Neural cell (in vitro differentiated cells): ENCODE results near the gene FLOT1. TPM values are rescaled to one million over a fixed set of nuclear protein-coding genes. Genes with fewer than 3 reads are reported as not detected.
A peak's percentile ranks its signal among the peaks of the same experiment; 100 is the strongest.

Experiments used
- H2AFZ ChIP-seq: fragments of 200-600, 300-800 bp; sonication (generic), shearing (Covaris generic); 2 replicates; pipeline ENCODE4 v1.6.0; 2014; ENCODE audit warnings: low read depth, mild to moderate bottlenecking, antibody characterized with exemption, low read length, moderate library complexity
- H3F3A ChIP-seq: fragments of 200-600 bp; shearing (Covaris generic); 2 replicates; pipeline ENCODE4 v1.6.1; 2016; ENCODE audit warnings: mild to moderate bottlenecking, moderate library complexity, mixed read lengths, antibody characterized with exemption, low read length; ENCODE audit not compliant: insufficient read depth, poor library complexity, severe bottlenecking
- H3K27ac ChIP-seq: fragments of 200-600, 300-800 bp; sonication (generic), shearing (Covaris generic); 2 replicates; pipeline ENCODE4 v1.5.1; 2014; ENCODE audit warnings: mild to moderate bottlenecking, low read length, moderate library complexity
- H3K27me3 ChIP-seq: fragments of 300-800, 200-600 bp; sonication (generic), shearing (Covaris generic); 2 replicates; pipeline ENCODE4 v1.6.0; 2014; ENCODE audit warnings: mild to moderate bottlenecking, low read depth, low read length, moderate library complexity; ENCODE audit not compliant: insufficient read depth
- H3K36me3 ChIP-seq: fragments of 300-800, 200-600 bp; sonication (generic), shearing (Covaris generic); 2 replicates; pipeline ENCODE4 v1.5.1; 2014; ENCODE audit warnings: mild to moderate bottlenecking, antibody characterized with exemption, low read length, moderate library complexity; ENCODE audit not compliant: insufficient read depth
- H3K4me2 ChIP-seq: fragments of 300-800, 200-600 bp; sonication (generic), shearing (Covaris generic); 2 replicates; pipeline ENCODE4 v1.6.0; 2014; ENCODE audit warnings: mild to moderate bottlenecking, low read length
- H3K4me3 ChIP-seq: fragments of 300-800, 200-600 bp; sonication (generic), shearing (Covaris generic); 2 replicates; pipeline ENCODE4 v1.5.1; 2014; ENCODE audit warnings: mild to moderate bottlenecking, low read length, moderate library complexity
- H3K79me2 ChIP-seq: fragments of 200-600 bp; shearing (Covaris generic); replicated peaks from 2 replicates; pipeline ENCODE4 v1.6.0; 2014; ENCODE audit warnings: mild to moderate bottlenecking, low read length, moderate library complexity; ENCODE audit not compliant: insufficient read depth
- H3K9ac ChIP-seq: fragments of 300-800, 200-600 bp; sonication (generic), shearing (Covaris generic); 2 replicates; pipeline ENCODE4 v1.6.1; 2016; ENCODE audit warnings: mild to moderate bottlenecking, low read length, mixed read lengths
- H3K9me2 ChIP-seq: fragments of 200-600 bp; shearing (Covaris generic); 2 replicates; pipeline ENCODE4 v1.6.1; 2016; ENCODE audit warnings: mild to moderate bottlenecking, low read length, mixed read lengths; ENCODE audit not compliant: insufficient read depth
- H3K9me3 ChIP-seq: fragments of 200-600, 300-800 bp; sonication (generic), shearing (Covaris generic); 2 replicates; pipeline ENCODE4 v1.6.1; 2016; ENCODE audit warnings: mild to moderate bottlenecking, mixed run types, low read length, moderate library complexity, mixed read lengths
- H4K20me1 ChIP-seq: fragments of 200-600 bp; shearing (Covaris generic); 2 replicates; pipeline ENCODE4 v1.6.1; 2016; ENCODE audit warnings: mild to moderate bottlenecking, mixed run types; ENCODE audit not compliant: insufficient read depth
- EP300 ChIP-seq: fragments of 450-650 bp; conservative IDR thresholded peaks from 2 replicates; pipeline ENCODE4 v1.6.1; 2014; ENCODE audit warnings: antibody characterized with exemption, mild to moderate bottlenecking, moderate library complexity; ENCODE audit not compliant: poor library complexity, severe bottlenecking
- EZH2 ChIP-seq: fragments of 200-600, 300-800 bp; shearing (Covaris generic), sonication (generic); IDR thresholded peaks from 2 replicates; pipeline ENCODE4 v1.6.1; 2014; ENCODE audit warnings: antibody characterized with exemption, low read length, borderline replicate concordance, mild to moderate bottlenecking; ENCODE audit not compliant: insufficient read depth, poor library complexity, severe bottlenecking
- MXI1 ChIP-seq: fragments of 450-650 bp; conservative IDR thresholded peaks from 2 replicates; pipeline ENCODE4 v1.6.1; 2014; ENCODE audit warnings: antibody characterized with exemption, mild to moderate bottlenecking; ENCODE audit not compliant: poor library complexity, severe bottlenecking
- POLR2AphosphoS5 ChIP-seq: IDR thresholded peaks from 2 replicates; pipeline ENCODE4 v1.6.1; 2012
- RAD21 ChIP-seq: fragments of 450-650 bp; conservative IDR thresholded peaks from 2 replicates; pipeline ENCODE4 v1.6.1; 2014; ENCODE audit warnings: antibody characterized with exemption, mild to moderate bottlenecking, moderate library complexity
- SMC3 ChIP-seq: fragments of 450-650 bp; conservative IDR thresholded peaks from 2 replicates; pipeline ENCODE4 v1.6.1; 2014; ENCODE audit warnings: antibody characterized with exemption, mild to moderate bottlenecking, moderate library complexity; ENCODE audit not compliant: poor library complexity
- TAF1 ChIP-seq: IDR thresholded peaks from 2 replicates; pipeline ENCODE4 v1.6.1; 2012; ENCODE audit warnings: low read depth
- polyA plus RNA-seq: library from polyadenylated mRNA; depleted of rRNA; stranded (reverse); fragments of >200 nt; gene quantifications from 2 replicates; pipeline ENCODE4 v1.2.3, GENCODE V29; 2014
- TF ChIP-seq, protein P1 (sequence below): fragments of 450-650 bp; IDR thresholded peaks from 2 replicates; pipeline ENCODE4 v1.5.1; 2014; ENCODE audit warnings: antibody characterized with exemption, mild to moderate bottlenecking, moderate library complexity; ENCODE audit not compliant: poor library complexity, severe bottlenecking
- TF ChIP-seq, protein P2 (sequence below): IDR thresholded peaks from 2 replicates; pipeline ENCODE4 v1.6.1; 2012; ENCODE audit warnings: borderline replicate concordance

Gene FLOT1
- polyA plus RNA-seq, 1 donor from 2014 or later: 72.7 TPM

DNA sequence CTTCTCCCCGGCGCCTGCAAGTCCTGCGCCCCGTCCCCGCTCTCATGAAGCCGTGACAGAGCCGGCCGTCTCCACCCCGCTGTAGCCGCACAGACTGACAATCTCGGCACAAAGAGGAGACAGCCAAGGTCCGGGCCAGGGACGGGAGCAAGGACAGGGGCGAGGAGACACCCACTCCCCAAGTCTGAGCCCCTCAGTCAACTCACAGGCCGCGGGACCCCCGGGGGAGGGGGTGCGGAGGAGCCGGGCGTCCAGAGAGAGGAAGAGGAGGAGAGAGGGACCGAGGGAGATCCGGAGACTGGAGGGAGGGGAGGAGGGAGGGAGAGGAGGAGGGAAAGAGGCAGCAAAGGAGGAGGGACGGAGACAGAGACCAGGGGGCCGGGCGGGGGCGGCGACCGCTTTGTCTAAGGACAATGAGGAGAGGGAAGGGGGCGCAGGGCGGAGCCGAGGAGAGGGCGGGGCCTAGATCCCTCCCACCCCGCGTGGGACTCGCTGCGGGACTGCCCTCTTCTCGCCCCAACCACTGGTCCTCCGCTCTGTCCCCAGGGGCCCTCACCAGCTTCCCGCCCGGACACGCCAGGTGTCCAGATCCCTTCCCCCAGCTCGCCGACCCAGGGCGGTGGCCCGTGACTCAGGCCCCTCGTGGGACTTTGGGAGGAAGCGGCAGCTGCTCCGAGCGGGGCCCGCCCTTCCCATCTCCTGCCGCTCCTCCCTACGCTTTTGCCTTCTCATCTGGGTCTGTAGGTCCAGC is 55.4 kb downstream of the FLOT1 start:
- H3K27me3 ChIP-seq: no peaks in the 10 kb centered on the region
- H3K4me2 ChIP-seq: peak overlapping the region; percentile 95
- H3K9me2 ChIP-seq: no peaks in the 10 kb centered on the region
- H3F3A ChIP-seq: no peaks in the 10 kb centered on the region
- peaks cover 76% of the 10 kb centered on the region for H3K79me2 ChIP-seq
- no peaks in the 10 kb centered on the region for H3K9me3 ChIP-seq
- H3K4me3 ChIP-seq: peak overlapping the region; percentile 99
- no peaks in the 10 kb centered on the region for H3K36me3 ChIP-seq
- H3K9ac ChIP-seq: peak overlapping the region; percentile 100
- peaks cover 28% of the 10 kb centered on the region for H4K20me1 ChIP-seq
- TF ChIP-seq EP300 (peak; percentile 49), POLR2AphosphoS5 (peak; percentile 88), TAF1 (peak; percentile 77), MXI1 (peak; percentile 66), EZH2 (no peak), SMC3 (peak; percentile 22), RAD21 (no peak)
- TF ChIP-seq, protein P1, sequence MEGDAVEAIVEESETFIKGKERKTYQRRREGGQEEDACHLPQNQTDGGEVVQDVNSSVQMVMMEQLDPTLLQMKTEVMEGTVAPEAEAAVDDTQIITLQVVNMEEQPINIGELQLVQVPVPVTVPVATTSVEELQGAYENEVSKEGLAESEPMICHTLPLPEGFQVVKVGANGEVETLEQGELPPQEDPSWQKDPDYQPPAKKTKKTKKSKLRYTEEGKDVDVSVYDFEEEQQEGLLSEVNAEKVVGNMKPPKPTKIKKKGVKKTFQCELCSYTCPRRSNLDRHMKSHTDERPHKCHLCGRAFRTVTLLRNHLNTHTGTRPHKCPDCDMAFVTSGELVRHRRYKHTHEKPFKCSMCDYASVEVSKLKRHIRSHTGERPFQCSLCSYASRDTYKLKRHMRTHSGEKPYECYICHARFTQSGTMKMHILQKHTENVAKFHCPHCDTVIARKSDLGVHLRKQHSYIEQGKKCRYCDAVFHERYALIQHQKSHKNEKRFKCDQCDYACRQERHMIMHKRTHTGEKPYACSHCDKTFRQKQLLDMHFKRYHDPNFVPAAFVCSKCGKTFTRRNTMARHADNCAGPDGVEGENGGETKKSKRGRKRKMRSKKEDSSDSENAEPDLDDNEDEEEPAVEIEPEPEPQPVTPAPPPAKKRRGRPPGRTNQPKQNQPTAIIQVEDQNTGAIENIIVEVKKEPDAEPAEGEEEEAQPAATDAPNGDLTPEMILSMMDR: no peak
- TF ChIP-seq, protein P2, sequence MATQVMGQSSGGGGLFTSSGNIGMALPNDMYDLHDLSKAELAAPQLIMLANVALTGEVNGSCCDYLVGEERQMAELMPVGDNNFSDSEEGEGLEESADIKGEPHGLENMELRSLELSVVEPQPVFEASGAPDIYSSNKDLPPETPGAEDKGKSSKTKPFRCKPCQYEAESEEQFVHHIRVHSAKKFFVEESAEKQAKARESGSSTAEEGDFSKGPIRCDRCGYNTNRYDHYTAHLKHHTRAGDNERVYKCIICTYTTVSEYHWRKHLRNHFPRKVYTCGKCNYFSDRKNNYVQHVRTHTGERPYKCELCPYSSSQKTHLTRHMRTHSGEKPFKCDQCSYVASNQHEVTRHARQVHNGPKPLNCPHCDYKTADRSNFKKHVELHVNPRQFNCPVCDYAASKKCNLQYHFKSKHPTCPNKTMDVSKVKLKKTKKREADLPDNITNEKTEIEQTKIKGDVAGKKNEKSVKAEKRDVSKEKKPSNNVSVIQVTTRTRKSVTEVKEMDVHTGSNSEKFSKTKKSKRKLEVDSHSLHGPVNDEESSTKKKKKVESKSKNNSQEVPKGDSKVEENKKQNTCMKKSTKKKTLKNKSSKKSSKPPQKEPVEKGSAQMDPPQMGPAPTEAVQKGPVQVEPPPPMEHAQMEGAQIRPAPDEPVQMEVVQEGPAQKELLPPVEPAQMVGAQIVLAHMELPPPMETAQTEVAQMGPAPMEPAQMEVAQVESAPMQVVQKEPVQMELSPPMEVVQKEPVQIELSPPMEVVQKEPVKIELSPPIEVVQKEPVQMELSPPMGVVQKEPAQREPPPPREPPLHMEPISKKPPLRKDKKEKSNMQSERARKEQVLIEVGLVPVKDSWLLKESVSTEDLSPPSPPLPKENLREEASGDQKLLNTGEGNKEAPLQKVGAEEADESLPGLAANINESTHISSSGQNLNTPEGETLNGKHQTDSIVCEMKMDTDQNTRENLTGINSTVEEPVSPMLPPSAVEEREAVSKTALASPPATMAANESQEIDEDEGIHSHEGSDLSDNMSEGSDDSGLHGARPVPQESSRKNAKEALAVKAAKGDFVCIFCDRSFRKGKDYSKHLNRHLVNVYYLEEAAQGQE: peak; percentile 32
- H2AFZ ChIP-seq: peak overlapping the region; percentile 85
- peak overlapping the region; percentile 94 for H3K27ac ChIP-seq

DNA sequence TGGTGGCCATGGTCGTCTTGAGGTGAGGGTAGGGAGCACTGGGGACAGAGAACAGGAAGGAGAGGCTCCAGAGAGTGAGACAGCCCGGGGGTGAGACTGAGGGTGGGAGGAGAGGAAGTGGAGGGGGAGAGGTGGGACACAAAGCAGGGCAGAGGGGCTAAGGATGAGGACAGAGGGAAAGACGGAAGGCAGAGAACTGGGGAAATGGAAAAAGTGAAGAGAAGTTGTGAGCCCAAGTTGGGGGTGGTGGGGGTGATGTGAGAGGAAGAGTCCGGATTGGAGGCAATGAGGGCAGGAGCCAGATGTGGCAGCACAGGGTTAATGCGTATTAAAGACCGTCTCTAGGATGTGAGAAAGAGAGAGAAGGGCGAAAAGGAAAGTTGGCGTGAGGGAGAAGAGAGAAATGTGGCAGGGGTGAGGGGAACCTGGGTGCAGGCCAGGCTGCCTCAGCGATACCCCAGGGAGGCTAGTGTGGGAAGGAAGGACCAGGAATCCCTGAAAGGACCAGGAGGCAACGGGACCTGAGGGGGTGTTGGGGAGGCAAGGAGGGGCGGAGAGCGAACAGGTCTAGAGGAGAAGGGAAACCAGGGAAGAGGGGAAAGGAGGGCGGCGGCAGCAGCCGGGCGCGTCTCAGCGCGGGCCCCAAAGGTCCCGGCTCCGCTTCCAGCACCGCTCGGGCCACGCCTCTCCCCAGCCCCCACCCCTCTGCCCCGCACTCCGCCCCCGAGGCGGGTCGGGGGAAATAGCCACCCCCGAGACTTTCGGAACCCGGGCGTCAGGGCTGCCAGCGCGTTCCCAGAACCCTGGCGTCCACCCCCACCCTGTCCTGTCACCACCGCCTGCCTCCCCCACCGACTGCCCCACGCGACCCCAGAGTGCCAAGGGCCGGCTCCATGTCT is 56.2 kb downstream of the FLOT1 start, which contains the start of gene PPP1R18:
PPP1R18 (minus strand) TSS at position 637 of the 899 bp plus-strand sequence; CDS start at position 10, 627 bp downstream.
- peak within 1 kb of the TSS; percentile 94 for H3K27ac ChIP-seq
- H3K27me3 ChIP-seq: no peaks in the 10 kb centered on the region
- peaks cover 34% of the 10 kb centered on the region for H4K20me1 ChIP-seq
- H3K9me2 ChIP-seq: no peaks in the 10 kb centered on the region
- H3F3A ChIP-seq: no peaks in the 10 kb centered on the region
- H3K4me2 ChIP-seq: peak within 1 kb of the TSS; percentile 95
- no peaks in the 10 kb centered on the region for H3K9me3 ChIP-seq
- H2AFZ ChIP-seq: peak within 1 kb of the TSS; percentile 85
- no peaks in the 10 kb centered on the region for H3K36me3 ChIP-seq
- peak within 1 kb of the TSS; percentile 100 for H3K9ac ChIP-seq
- peak within 1 kb of the TSS; percentile 99 for H3K4me3 ChIP-seq
- TF ChIP-seq, protein P2: no peak
- TF ChIP-seq TAF1 (no peak), EZH2 (no peak), RAD21 (no peak), EP300 (no peak), POLR2AphosphoS5 (no peak), MXI1 (no peak), SMC3 (no peak)
- TF ChIP-seq, protein P1: no peak
- H3K79me2 ChIP-seq: peaks cover 83% of the 10 kb centered on the region
